ENCODE results near the gene ST6GAL1. TPM values are rescaled to one million over a fixed set of nuclear protein-coding genes. Genes with fewer than 3 reads are reported as not detected.
"Not testable (repeated sequence)": the region's sequence is repeated elsewhere in the genome, so short reads cannot be mapped to it uniquely, and the experiment has no call there.

ST6GAL1 gene
- total RNA-seq, 1 experiment from 2014 or later: 5.6 TPM

- not testable (repeated sequence) for H3K4me3 ChIP-seq, H3K9me3 ChIP-seq, H3K27me3 ChIP-seq, DNase-seq, H3K36me3 ChIP-seq
These were observed 61.8 kb downstream of the ST6GAL1 start for GRCh38 chr3:186992096-186992495.

GRCh38 chr3:186993210-186993782, 63.0 kb downstream of the ST6GAL1 start:
- DNase-seq: no peak
- Histone ChIP-seq H3K9me3 (no peaks in the 10 kb centered on the region), H3K4me3 (no peak overlapping the region), H3K36me3 (no peaks in the 10 kb centered on the region), H3K27me3 (no peaks in the 10 kb centered on the region)

- no peak overlapping the region for H3K4me3 ChIP-seq
- H3K36me3 ChIP-seq: no peaks in the 10 kb centered on the region
- peak; percentile 22 for DNase-seq
- H3K9me3 ChIP-seq: no peaks in the 10 kb centered on the region
- H3K27me3 ChIP-seq: no peaks in the 10 kb centered on the region
These were observed 64.0 kb downstream of the ST6GAL1 start for GRCh38 chr3:186994000-186994955.

GRCh38 chr3:186996356-186996755, 66.0 kb downstream of the ST6GAL1 start:
- Histone ChIP-seq H3K27me3 (no peaks in the 10 kb centered on the region), H3K9me3 (no peaks in the 10 kb centered on the region), H3K36me3 (no peaks in the 10 kb centered on the region), H3K4me3 (no peak overlapping the region)
- no peak for DNase-seq

GRCh38 chr3:186997061-186997460, 66.7 kb downstream of the ST6GAL1 start:
- H3K4me3 ChIP-seq: no peak overlapping the region
- no peaks in the 10 kb centered on the region for H3K9me3 ChIP-seq
- no peaks in the 10 kb centered on the region for H3K36me3 ChIP-seq
- H3K27me3 ChIP-seq: no peaks in the 10 kb centered on the region
- DNase-seq: no peak

GRCh38 chr3:186997473-186997939, 67.2 kb downstream of the ST6GAL1 start:
- Histone ChIP-seq H3K9me3 (no peaks in the 10 kb centered on the region), H3K36me3 (no peaks in the 10 kb centered on the region), H3K4me3 (no peak overlapping the region), H3K27me3 (no peaks in the 10 kb centered on the region)
- no peak for DNase-seq

- H3K27me3 ChIP-seq: no peaks in the 10 kb centered on the region
- DNase-seq: no peak
- H3K36me3 ChIP-seq: no peaks in the 10 kb centered on the region
- H3K9me3 ChIP-seq: no peaks in the 10 kb centered on the region
- H3K4me3 ChIP-seq: no peak overlapping the region
These were observed 68.6 kb downstream of the ST6GAL1 start for GRCh38 chr3:186998937-186999368.

- DNase-seq: no peak
- no peaks in the 10 kb centered on the region for H3K9me3 ChIP-seq
- no peak overlapping the region for H3K4me3 ChIP-seq
- no peaks in the 10 kb centered on the region for H3K27me3 ChIP-seq
- H3K36me3 ChIP-seq: no peaks in the 10 kb centered on the region
These were observed 70.4 kb downstream of the ST6GAL1 start for GRCh38 chr3:187000711-187001151.

GRCh38 chr3:187002915-187003314, 72.6 kb downstream of the ST6GAL1 start:
- DNase-seq: no peak
- Histone ChIP-seq H3K27me3 (no peaks in the 10 kb centered on the region), H3K4me3 (no peak overlapping the region)

GRCh38 chr3:187005827-187006481, 75.6 kb downstream of the ST6GAL1 start:
- no peaks in the 10 kb centered on the region for H3K9me3 ChIP-seq
- no peaks in the 10 kb centered on the region for H3K36me3 ChIP-seq
- no peak overlapping the region for H3K4me3 ChIP-seq
- no peaks in the 10 kb centered on the region for H3K27me3 ChIP-seq
- DNase-seq: no peak

More at GRCh38 chr3:187002915-187003314, 72.6 kb downstream of the ST6GAL1 start:
- Histone ChIP-seq H3K9me3 (no peaks in the 10 kb centered on the region), H3K36me3 (no peaks in the 10 kb centered on the region)

GRCh38 chr3:187006864-187007630, 76.7 kb downstream of the ST6GAL1 start:
- Histone ChIP-seq H3K4me3 (no peak overlapping the region), H3K27me3 (no peaks in the 10 kb centered on the region), H3K9me3 (no peaks in the 10 kb centered on the region), H3K36me3 (no peaks in the 10 kb centered on the region)
- DNase-seq: no peak

GRCh38 chr3:187010382-187010781, 80.1 kb downstream of the ST6GAL1 start:
- not testable (repeated sequence) for DNase-seq, H3K36me3 ChIP-seq, H3K27me3 ChIP-seq, H3K9me3 ChIP-seq, H3K4me3 ChIP-seq

- Histone ChIP-seq H3K9me3 (no peaks in the 10 kb centered on the region), H3K4me3 (no peak overlapping the region), H3K27me3 (no peaks in the 10 kb centered on the region), H3K36me3 (no peaks in the 10 kb centered on the region)
- no peak for DNase-seq
These were observed 81.6 kb downstream of the ST6GAL1 start for GRCh38 chr3:187011915-187012314.

- DNase-seq: peak; percentile 20
- H3K27me3 ChIP-seq: no peaks in the 10 kb centered on the region
- H3K36me3 ChIP-seq: no peaks in the 10 kb centered on the region
- no peak overlapping the region for H3K4me3 ChIP-seq
- H3K9me3 ChIP-seq: no peaks in the 10 kb centered on the region
These were observed 82.3 kb downstream of the ST6GAL1 start for GRCh38 chr3:187012609-187013051.

- no peaks in the 10 kb centered on the region for H3K27me3 ChIP-seq
- H3K9me3 ChIP-seq: no peaks in the 10 kb centered on the region
- H3K4me3 ChIP-seq: no peak overlapping the region
- H3K36me3 ChIP-seq: no peaks in the 10 kb centered on the region
- DNase-seq: no peak
These were observed 82.9 kb downstream of the ST6GAL1 start for GRCh38 chr3:187013159-187013716.

- Histone ChIP-seq H3K36me3 (no peaks in the 10 kb centered on the region), H3K4me3 (no peak overlapping the region), H3K9me3 (no peaks in the 10 kb centered on the region), H3K27me3 (no peaks in the 10 kb centered on the region)
- peak; percentile 55 for DNase-seq
These were observed 84.1 kb downstream of the ST6GAL1 start for GRCh38 chr3:187014417-187014864.
